HG03521 (cell line): Measurements from ENCODE around the gene IGF2BP1.
"Not testable (repeated sequence)": the region's sequence is repeated elsewhere in the genome, so short reads cannot be mapped to it uniquely, and the experiment has no call there.

Source experiments
- ATAC-seq: cut with Tn5 transposase; IDR thresholded peaks from one replicate; pipeline ENCODE4 v1.9.1; 2021; ENCODE audit warnings: mild to moderate bottlenecking, moderate library complexity; ENCODE audit not compliant: unreplicated experiment

The IGF2BP1 gene

DNA sequence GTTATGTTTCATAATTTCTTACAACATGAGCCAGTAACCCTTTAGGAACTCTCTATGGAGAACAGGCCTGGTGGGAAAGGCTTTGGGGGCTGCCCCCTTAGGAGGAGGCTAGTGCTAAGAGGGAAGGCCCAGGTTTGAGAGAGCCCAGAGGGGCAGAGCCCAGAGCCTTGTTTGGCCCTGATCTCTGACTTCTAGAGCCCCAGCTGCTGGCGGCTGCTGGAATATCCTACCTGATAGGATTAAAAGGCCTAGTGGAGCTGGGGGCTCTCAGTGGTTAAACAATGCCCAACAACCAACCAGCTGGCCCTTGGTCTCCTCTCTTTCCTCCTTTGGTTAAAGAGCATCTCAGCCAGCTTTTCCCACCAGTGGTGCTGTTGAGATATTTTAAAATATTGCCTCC lies 54.1 kb downstream of the IGF2BP1 start:
- ATAC-seq, result no peak

DNA sequence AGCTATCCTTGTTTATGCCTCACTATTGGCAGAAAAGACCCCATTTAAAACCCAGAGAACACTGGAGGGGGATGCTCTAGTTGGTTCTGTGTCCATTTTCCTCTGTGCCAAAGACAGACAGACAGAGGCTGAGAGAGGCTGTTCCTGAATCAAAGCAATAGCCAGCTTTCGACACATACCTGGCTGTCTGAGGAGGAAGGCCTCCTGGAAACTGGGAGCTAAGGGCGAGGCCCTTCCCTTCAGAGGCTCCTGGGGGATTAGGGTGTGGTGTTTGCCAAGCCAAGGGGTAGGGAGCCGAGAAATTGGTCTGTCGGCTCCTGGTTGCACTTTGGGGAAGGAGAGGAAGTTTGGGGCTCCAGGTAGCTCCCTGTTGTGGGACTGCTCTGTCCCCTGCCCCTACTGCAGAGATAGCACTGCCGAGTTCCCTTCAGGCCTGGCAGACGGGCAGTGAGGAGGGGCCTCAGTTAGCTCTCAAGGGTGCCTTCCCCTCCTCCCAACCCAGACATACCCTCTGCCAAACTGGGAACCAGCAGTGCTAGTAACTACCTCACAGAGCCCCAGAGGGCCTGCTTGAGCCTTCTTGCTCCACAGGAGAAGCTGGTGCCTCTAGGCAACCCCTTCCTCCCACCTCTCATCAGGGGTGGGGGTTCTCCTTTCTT lies 56.1 kb downstream of the IGF2BP1 start:
- no peak for ATAC-seq

DNA sequence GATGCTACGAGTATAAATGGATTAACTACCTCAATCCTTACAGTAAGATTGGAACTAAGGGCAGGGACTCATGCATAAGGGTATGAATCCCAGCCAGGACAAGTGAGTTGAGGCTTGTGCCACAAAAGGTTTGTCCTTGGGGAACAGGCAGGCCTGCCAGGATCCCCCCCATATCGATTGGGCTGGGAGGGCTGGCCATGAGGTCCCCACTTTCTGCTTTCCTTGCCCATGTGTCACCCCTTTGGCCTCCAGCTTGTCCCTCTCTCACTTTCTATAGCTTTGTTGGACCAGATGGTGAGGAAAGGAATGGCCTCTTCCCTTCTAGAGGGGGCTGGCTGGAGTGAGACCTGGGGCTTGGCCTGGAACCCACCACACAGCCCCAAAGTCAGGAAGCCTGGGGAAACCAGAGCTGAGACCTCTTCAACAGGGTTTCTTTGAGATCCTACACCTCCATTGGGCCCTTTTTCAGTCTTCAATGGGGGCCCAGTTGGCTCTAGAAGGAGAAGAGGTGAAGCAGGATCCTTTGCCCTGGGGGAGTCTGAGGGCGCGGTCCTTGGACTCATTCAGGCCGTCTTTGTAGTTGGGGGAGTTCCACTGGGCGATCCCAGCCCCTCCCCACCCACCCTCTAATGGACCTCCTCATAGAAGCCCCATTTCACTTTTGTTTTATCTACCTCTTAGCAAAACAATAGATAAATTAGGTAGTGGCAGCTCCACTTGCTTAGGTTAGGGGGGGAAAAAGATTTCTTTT lies 57.3 kb downstream of the IGF2BP1 start:
- ATAC-seq, result no peak

DNA sequence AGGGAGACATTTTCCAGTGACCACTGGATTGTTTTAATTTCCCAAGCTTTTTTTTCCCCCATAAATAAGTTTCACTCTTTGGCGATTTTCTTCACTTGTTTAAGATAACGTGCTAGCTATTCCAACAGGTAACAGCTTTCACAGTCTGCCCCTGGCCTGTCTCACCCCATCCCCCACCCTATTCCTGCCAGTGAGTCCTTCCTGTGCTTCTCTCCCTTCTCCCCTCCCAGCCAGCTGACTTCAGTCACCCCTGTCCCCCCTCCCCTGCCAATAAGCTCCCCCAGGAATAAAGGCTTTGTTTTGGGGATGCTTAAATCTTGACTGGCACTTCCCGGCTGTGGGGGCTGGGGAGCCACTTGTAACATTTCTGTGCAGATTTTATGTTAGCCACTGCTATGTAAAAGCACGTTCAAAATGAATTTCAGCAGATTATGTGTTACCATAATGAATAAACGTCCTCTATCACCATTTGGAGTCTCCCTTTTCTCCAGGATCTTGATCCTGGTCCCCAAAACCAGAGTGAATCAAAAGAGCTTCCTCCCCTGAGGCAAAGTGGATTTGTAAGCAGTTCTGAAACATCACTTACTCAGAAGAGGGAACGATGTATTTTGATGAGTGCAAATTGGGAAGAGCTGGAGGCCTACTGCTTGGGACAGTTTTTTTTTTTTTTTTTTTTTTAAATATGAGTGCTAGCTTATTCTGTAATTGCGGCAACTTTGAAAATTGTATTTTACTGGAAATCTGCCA lies 58.2 kb downstream of the IGF2BP1 start:
- ATAC-seq, result no peak

DNA sequence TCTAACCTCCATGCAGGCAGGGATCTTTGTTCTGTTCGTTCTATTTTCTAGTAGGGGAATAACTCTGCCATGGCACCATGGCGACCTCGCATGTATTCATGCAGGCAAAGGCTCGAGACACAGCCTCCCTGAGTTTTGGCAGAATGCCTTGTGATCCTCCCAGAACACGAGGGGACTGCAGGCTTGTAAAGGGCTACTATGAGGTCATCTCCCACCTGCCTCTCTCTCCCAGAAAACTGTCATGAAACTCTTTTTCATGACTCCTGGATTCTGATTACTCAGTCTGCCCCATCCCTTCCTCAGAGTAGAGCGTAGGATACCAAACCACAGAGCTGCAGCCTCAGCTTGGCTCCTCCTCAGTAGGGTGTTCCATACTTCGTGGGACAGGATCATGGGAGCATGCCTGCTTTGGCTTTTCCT lies 64.3 kb downstream of the IGF2BP1 start:
- no peak for ATAC-seq

DNA sequence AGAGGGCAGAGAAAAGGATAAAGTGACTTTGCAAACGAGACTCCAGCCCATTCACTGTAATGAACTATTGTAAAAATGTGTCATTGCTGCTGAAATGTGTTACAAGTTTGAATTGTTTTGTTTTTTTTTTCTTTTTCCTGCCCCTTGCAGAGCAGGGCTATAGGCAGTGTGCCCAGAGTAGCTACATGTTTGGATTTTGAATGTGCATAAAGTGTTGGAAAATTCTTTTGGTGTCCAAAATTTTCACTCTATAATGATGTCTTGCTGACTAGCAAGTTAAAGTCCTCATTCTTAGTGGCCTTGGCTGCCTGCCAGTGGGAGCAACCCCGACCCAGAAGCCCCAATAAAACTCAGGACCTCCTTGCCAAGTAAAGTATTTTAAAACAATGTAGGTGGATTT lies 66.5 kb downstream of the IGF2BP1 start:
- ATAC-seq, result no peak

DNA sequence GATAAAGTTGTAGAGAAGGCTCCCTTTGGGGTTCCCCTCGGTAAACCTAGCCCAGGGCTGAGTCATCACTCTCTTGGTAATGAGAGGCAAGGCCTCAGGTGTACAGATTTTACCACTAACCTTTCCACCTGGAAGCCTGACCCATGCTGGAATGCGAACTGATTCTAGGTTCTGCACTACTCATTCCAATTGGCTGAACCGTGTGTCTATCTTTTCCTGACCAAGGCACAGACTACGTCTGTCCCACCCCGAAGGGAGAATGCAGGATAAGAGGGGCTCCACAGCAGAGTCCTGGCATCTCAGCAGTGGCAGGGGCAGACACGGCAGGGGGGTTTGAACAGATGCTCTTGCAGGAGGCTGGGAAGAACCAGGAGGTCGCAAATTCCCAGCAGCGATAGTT lies 70.0 kb downstream of the IGF2BP1 start:
- no peak for ATAC-seq

DNA sequence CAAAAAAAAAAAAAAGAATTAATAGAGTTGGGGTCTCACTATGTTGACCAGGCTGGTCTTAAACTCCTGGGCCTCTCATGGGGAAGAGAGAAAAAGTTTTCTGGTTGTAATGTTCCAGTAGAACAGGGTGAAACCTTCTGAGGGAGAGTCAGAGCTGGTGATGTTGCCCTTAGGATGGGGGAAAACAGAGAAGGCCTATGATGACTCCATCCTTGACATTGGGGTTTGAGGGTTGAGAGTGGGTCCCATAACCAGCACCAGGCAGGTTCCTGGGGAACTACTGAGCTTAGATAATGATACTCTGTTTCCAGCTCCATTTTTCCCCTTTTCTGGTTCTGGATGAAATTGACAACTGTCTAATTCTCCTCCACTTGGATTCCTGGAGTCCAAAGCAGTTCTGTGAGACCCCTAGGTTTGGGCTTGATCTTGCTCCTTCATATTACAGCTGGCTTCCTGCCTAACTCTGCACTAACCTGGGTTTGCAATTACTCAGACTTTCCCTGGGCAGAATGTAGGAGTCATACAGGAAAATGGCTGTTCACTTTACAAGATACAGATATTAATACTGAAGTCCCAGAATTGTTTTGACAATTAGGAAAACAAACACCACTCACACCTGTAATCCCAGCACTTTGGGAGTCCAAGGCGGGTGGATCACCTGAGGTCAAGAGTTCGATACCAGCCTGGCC lies 72.5 kb downstream of the IGF2BP1 start:
- no peak for ATAC-seq

DNA sequence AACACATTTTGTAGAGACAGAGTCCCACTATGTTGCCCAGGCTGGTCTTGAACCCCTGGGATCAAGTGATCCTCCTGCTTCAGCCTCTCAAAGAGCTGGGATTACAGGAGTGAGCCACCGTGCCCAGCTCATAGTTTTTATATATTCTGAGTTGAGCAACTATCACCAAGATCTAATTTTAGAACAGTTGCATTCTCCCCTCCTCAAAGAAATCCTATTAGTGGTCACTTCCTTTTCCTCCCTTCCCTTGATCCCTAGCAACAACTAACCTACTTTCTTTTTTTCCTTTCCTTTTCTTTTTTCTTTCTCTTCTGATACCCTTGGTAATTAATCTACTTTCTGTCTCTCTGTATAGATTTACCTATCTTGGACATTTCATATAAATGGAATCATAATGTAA lies 73.9 kb downstream of the IGF2BP1 start:
- ATAC-seq, result no peak

DNA sequence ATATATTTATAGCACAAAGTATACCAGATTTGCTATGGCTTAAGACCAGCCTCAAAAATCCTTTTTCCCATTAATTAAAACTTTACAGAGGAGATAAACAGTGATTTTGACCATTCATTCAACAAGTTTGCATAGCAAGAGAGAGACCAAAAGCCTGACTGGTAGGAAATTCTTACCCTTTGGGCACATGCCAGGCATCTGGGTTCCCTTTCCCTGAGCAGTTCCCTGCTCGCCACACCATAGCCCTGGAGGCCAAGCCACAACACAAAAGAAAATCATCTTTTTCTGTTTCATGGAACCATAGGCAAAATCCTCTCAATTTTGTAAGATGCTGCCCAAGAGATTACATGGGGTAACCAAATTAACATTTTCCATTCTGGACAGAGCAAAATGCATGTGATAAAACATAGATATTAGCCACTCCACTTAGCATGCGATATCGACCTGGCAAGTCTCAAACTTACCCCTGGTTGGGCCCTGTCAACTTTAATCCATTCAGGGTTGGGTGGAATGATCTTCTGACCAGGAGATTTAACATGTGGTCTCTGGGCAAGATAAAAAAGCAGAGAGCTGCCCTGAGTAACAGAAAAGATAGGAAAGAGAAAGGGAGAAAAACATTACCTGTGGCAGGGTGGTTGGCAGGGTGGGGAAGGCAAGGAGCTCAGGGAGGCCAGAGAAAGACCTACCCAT lies 77.8 kb downstream of the IGF2BP1 start:
- no peak for ATAC-seq

DNA sequence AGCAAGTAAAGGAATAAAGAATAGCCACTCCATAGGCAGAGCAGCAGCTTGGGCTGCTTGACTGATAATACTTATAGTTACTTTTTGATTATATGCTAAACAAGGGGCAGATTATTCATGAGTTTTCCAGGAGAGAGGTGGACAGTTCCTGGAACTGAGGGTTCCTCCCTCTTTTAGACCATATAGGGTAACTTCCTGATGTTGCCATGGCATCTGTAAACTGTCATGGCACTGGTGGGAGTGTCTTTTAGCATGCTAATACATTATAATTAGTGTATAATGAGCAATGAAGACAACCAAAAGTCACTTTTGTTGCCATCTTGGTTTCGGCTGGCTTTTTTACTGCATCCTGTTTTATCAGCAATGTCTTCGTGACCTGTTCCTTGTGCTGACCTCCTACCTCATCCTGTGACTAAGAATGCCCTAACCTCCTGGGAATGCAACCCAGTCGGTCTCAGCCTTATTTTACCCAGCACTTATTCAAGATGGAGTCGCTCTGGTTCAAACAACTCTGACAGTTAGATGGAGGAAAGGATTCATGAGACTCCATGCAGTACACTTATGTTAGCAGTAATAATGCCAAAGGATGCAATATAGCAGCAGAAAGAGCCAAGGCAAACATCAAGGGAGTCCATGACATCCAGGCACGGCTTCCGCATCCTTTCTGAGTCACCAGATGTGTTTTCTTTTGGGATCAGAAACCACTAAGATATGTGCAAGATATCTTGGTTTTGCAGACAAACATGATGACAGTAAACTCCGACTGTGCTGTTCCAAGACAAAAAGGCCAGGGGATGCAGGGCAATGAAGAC lies 79.6 kb downstream of the IGF2BP1 start:
- ATAC-seq, result no peak

DNA sequence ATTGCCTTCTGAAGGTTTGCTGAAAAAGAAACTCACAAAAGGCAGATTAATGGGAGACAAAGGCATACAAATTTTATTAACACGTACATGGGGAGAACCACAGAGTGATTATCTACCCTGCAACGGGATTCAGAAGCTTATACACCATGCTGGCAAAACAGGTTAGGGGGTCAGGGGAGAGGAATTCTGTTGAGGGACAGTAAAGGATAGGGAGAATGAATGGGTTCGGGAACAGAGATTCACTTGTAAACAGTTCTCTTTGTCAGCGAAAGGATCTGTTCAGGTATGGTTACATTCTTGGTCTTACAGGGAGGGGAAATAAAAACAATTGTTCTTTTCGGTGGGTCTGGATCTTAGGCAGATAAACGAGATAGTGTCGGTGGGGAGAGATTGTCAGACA lies 81.1 kb downstream of the IGF2BP1 start:
- no peak for ATAC-seq

DNA sequence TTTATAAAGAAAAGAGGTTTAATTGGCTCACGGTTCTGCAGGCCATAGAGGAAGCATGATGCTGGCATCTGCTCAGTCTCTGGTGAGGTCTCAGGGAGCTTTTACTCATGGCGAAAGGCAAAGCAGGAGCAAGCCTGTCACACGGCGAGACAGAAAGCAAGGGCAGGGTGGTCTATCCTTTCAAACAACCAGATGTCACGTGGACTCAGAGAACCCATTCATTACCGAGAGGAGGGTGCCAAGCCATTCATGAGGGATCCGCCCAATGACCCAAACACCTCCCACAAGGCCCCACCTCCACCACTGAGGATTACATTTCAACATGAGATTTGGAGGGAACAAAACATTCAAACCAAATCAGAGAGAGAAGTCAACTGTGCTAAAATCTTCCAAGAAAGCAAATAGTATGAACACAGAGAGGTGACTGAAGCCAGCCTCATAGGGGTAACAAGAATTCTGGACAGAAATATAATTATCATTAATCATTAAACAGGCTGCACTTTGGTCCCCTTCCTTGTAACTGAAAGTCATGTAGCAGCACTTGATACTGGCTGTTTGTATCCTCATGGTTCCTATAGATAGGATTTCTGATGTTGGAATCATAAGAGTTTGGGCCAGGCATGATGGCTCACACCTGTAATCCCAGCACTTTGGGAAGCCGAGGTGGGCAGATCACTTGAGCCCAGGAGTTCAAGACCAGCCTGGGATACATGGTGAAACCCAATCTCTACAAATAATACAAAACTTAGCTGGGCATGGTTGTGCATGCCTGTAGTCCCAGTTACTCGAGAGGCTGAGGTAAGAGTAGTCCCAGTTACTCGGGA lies 82.9 kb downstream of the IGF2BP1 start:
- ATAC-seq, result no peak

DNA sequence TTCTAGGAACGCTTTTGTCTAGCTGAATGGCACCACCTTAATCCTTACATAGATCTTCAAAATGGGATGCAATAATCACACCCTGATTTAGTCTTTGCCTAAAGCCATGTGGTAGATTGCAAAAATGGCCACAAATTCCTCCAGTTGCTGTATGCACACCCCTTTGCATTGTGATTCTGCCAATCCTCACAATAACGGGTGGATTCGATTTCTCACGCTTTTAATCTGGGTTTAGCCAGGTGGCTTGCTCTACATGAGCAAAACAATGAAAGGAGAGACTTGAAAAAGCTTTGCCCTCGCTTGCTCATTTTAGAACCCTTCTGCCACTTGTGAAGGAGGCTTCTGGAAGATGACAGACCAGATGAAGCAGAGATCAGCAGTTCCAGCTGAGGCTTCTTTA lies 85.0 kb downstream of the IGF2BP1 start:
- no peak for ATAC-seq

DNA sequence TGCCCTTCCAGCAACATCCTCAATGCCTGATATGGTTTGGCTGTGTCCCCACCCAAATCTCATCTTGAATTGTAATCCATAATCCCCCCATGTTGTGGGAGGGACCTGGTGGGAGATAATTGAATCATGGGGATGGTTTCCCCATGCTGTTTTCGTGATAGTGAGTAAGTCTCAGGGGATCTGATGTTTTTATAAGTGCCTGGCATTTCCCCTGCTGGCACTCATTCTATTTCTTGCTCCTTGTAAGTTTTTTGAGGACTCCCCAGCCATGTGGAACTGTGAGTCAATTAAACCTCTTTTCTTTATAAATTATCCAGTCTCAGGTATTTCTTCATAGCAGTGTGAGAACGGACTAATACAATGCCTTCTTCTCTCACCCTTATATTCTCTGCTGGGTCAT lies 87.9 kb downstream of the IGF2BP1 start:
- not testable (repeated sequence) for ATAC-seq

DNA sequence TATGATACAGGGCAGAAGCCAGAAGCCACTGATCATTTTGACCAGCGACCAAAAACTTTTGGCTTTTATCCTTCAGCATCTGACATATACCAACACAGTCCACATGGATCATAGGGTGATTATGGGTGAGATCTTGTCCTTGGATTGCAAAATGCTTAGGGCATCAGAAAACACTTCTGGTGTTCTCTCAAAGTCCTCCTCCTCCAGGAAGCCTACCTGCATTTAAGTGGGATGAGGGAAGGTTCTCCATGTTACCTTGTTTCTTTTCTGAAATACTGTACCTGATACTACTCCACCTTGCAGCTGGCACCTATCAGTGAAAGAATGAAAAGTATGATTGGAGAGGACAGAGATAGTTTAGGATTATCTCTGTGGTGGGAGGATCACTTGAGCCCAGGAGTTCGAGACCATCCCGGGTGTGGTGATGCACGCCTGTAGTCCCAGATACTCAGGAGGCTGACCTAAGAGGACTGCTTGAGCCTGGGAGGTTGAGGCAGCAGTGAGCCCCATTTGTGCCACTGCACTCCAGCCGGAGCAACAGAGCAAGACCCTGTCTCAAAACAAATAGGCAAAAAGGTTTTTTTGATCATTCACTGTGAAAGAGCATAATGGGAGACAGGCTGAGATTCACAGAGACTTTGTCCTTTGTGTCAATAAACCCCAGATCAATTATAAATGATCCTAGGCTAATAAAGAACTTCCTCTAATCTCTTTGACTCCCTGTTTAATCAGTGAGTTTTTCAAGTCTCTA lies 88.6 kb downstream of the IGF2BP1 start:
- no peak for ATAC-seq

DNA sequence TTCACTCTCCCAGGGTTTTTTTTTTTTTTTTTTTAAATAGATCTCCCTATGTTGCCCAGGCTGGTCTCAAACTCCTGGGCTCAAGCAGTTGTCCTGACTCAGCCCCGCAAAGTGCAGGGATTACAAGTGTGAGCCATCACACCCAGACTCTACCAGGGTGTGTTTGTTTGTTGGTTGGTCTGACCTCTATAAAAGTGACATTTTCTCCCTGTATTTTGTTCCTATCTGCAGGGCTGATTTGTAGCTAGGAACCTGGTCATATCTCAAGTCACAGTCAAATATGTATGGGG lies 89.1 kb downstream of the IGF2BP1 start:
- no peak for ATAC-seq

DNA sequence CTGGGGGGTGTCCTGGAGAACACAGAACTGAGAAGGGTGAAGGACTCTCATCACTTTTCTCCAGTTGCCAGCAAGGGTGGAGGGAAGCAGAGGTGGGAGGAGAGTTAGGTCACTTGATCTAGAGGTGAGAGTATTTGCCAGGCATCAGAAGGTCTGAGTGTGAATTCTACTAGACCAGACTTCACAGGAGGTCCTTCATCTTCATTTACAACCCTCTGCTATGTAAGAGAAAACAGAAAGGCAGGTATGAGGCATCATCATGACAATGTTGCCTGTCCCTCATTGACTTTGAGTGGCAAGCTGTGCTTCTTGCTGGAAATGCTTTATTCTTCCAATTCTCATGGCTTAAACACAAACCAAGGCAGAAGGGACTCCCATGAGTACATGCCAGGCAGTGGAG lies 89.5 kb downstream of the IGF2BP1 start:
- ATAC-seq, result no peak

DNA sequence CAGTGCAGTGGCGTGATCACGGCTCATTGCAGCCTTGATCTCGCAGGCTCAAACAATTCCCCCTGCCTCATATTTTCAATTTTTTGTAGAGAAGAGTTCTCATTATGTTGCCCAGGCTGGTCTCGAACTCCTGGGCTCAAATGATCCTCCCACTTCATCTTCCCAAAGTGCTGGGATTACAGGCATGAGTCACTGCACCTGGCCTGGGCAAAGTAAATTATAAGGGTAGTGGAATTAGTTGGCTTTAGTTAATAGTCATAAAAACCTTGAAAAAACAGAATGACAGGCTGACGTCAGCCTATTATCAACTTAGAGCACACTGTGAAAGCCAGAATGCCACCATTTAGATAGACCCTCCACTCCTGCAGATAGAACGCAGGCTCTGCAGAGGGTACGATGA lies 91.9 kb downstream of the IGF2BP1 start:
- no peak for ATAC-seq
